Astrocyte of the spinal cord (primary cell): Measurements from ENCODE around the gene APMAP.

ENCODE experiments used
- DNase-seq: peaks from one replicate; pipeline ENCODE4 v3.0.0; 2011; ENCODE audit warnings: low read depth, low spot score
- H3K4me3 ChIP-seq: 2 replicates; pipeline ENCODE4 v1.5.1; 2011; ENCODE audit warnings: low read depth, mild to moderate bottlenecking, low read length, moderate library complexity
- CTCF ChIP-seq: IDR thresholded peaks from 2 replicates; pipeline ENCODE4 v1.5.1; 2012; ENCODE audit warnings: low read depth, mild to moderate bottlenecking, low read length, inconsistent platforms
- in situ Hi-C: cut with HindIII; loops from 2 replicates; pipeline ENCODE4 v1.10.0; 2017; ENCODE audit warnings: low sequenced_read_pairs

APMAP gene

GRCh38 chr20:24962182-24962492, 30.4 kb downstream of the APMAP start:
- TF ChIP-seq CTCF = no peak
- in situ Hi-C loops = no loop called here
- H3K4me3 ChIP-seq = no peak overlapping the region
- no peak for DNase-seq

- in situ Hi-C loops = no loop called here
- no peak for DNase-seq
- H3K4me3 ChIP-seq = no peak overlapping the region
- TF ChIP-seq CTCF = no peak
These were observed 31.0 kb downstream of the APMAP start for GRCh38 chr20:24961384-24962181.

- in situ Hi-C loops = no loop called here
- no peak for DNase-seq
- TF ChIP-seq CTCF = no peak
- H3K4me3 ChIP-seq = no peak overlapping the region
These were observed 31.7 kb downstream of the APMAP start for GRCh38 chr20:24960861-24961260.

GRCh38 chr20:24960302-24960801, 32.2 kb downstream of the APMAP start:
- H3K4me3 ChIP-seq = no peak overlapping the region
- in situ Hi-C loops = no loop called here
- TF ChIP-seq CTCF = no peak
- no peak for DNase-seq

- DNase-seq = no peak
- TF ChIP-seq CTCF = no peak
- in situ Hi-C loops = no loop called here
These were observed 32.8 kb downstream of the APMAP start for GRCh38 chr20:24959591-24960301.

GRCh38 chr20:24958506-24959385, 33.8 kb downstream of the APMAP start:
- no peak overlapping the region for H3K4me3 ChIP-seq
- in situ Hi-C loops = no loop called here
- no peak for DNase-seq
- no peak for TF ChIP-seq CTCF

More at GRCh38 chr20:24959591-24960301, 32.8 kb downstream of the APMAP start:
- no peak overlapping the region for H3K4me3 ChIP-seq
